Endothelial cell of umbilical vein (primary cell): ENCODE measurements around the gene ST6GALNAC6. TPM values are rescaled to one million over a fixed set of nuclear protein-coding genes. Genes with fewer than 3 reads are reported as not detected.

Source experiments
- BruUV-seq: library from RNA; stranded (reverse); fragments of 400-500 nt; replicated peaks from 2 replicates; lab custom pipeline; 2021; lab: Mats Ljungman, UMichigan
- CTCF ChIA-PET: fragments of 300-600, 350-600 bp; sonication (Branson Sonifier 250); formaldehyde crosslinking; loops from one replicate; lab custom pipeline; 2021; ENCODE audit warnings: antibody characterized with exemption, inconsistent platforms; lab: Charles Lee
- POLR2A ChIA-PET: fragments of 300-600, 350-600 bp; sonication (Branson Sonifier 250); formaldehyde crosslinking; loops from one replicate; lab custom pipeline; 2021; ENCODE audit warnings: antibody characterized with exemption, inconsistent platforms; lab: Charles Lee
- DNase-seq: peaks from one replicate; pipeline ENCODE4 v3.0.0-alpha.2; 2011; ENCODE audit warnings: low read depth, low spot score
- FAIRE-seq: peaks from 2 replicates; lab custom pipeline; 2011; peaks lifted over from hg19 to GRCh38; lab: Jason Lieb, UNC
- H2AFZ ChIP-seq: 2 replicates; pipeline ENCODE4 v1.6.0; 2012; ENCODE audit warnings: low read depth, low read length, control low read depth, inconsistent platforms
- H3K27ac ChIP-seq: 2 replicates; pipeline ENCODE4 v1.5.1; 2011; ENCODE audit warnings: low read depth, mild to moderate bottlenecking, control low read depth, low read length, moderate library complexity; ENCODE audit not compliant: insufficient read depth
- H3K27me3 ChIP-seq, 2 experiments: 2 replicates each; pipeline versions ENCODE4 v1.6.0 to v1.6.1; 2011; ENCODE audit warnings: low read length in 2 of 2, mixed read lengths in 1 of 2; ENCODE audit not compliant: control insufficient read depth in 2 of 2, insufficient read depth in 2 of 2
- H3K36me3 ChIP-seq, 2 experiments: 2 replicates in 1 of 2; 3 replicates in 1 of 2; pipeline ENCODE4 v1.5.1; 2011; ENCODE audit warnings: low read length in 2 of 2, mild to moderate bottlenecking in 1 of 2, moderate library complexity in 1 of 2; ENCODE audit not compliant: control insufficient read depth in 2 of 2, insufficient read depth in 2 of 2; ENCODE audit errors: extremely low read depth in 1 of 2
- H3K4me1 ChIP-seq: 3 replicates; pipeline ENCODE4 v1.5.1; 2011; ENCODE audit warnings: mild to moderate bottlenecking, low read length; ENCODE audit not compliant: control insufficient read depth, insufficient read depth; ENCODE audit errors: extremely low read depth
- H3K4me2 ChIP-seq: 2 replicates; pipeline ENCODE4 v1.6.1; 2011; ENCODE audit warnings: low read length, control low read depth, mixed read lengths; ENCODE audit not compliant: insufficient read depth
- H3K4me3 ChIP-seq, 3 experiments: fragments of 200-600 bp in 1 of 3; sonication (generic), shearing (Covaris generic) in 1 of 3; replicated peaks in 1 of 3; 2 replicates each; pipeline ENCODE4 v1.5.1; 2011 to 2016; ENCODE audit warnings: control low read depth in 3 of 3, low read length in 3 of 3, mild to moderate bottlenecking in 2 of 3, inconsistent platforms in 1 of 3, low read depth in 1 of 3, moderate library complexity in 1 of 3; ENCODE audit not compliant: insufficient read depth in 1 of 3
- H3K79me2 ChIP-seq: 2 replicates; pipeline ENCODE4 v1.6.0; 2012; ENCODE audit warnings: low read length, inconsistent platforms; ENCODE audit not compliant: control insufficient read depth, insufficient read depth
- H3K9ac ChIP-seq: replicated peaks from 2 replicates; pipeline ENCODE3; 2011; ENCODE audit warnings: low read length, control low read depth; ENCODE audit not compliant: insufficient read depth; ENCODE audit errors: extremely low read depth
- H3K9me1 ChIP-seq: replicated peaks from 3 replicates; pipeline ENCODE4 v1.6.0; 2011; ENCODE audit warnings: mild to moderate bottlenecking, low read length; ENCODE audit not compliant: control insufficient read depth, insufficient read depth; ENCODE audit errors: extremely low read depth
- H3K9me3 ChIP-seq: replicated peaks from 2 replicates; pipeline ENCODE4 v1.5.1; 2012; ENCODE audit warnings: low read length, inconsistent platforms; ENCODE audit not compliant: control insufficient read depth, insufficient read depth
- H4K20me1 ChIP-seq: replicated peaks from 2 replicates; pipeline ENCODE3; 2011; ENCODE audit warnings: mild to moderate bottlenecking, low read length; ENCODE audit not compliant: control insufficient read depth, insufficient read depth; ENCODE audit errors: extremely low read depth
- EZH2 ChIP-seq: IDR thresholded peaks from 2 replicates; pipeline ENCODE4 v1.6.1; 2012; ENCODE audit warnings: borderline replicate concordance, low read depth, mild to moderate bottlenecking, moderate library complexity, low read length, inconsistent platforms; ENCODE audit not compliant: severe bottlenecking
- FOS ChIP-seq: IDR thresholded peaks from 2 replicates; pipeline ENCODE4 v1.6.1; 2011; ENCODE audit warnings: mild to moderate bottlenecking, low read length, moderate library complexity, borderline replicate concordance; ENCODE audit not compliant: insufficient read depth
- GATA2 ChIP-seq: IDR thresholded peaks from 2 replicates; pipeline ENCODE4 v1.7.0; 2011; ENCODE audit warnings: low read depth, mild to moderate bottlenecking, moderate library complexity, mixed read lengths, low read length; ENCODE audit not compliant: insufficient read length, insufficient read depth
- JUN ChIP-seq: IDR thresholded peaks from 2 replicates; pipeline ENCODE4 v1.6.1; 2011; ENCODE audit warnings: borderline replicate concordance, low read depth; ENCODE audit not compliant: insufficient read length, insufficient read depth
- MAX ChIP-seq: IDR thresholded peaks from 2 replicates; pipeline ENCODE4 v1.6.1; 2011; ENCODE audit not compliant: insufficient read depth, insufficient read length
- MYC ChIP-seq: IDR thresholded peaks from one replicate; pipeline ENCODE4 v1.6.1; 2011; ENCODE audit warnings: mild to moderate bottlenecking, low read depth, low read length
- POLR2A ChIP-seq: IDR thresholded peaks from 2 replicates; pipeline ENCODE4 v1.6.1; 2012; ENCODE audit warnings: low read depth, mild to moderate bottlenecking, control low read depth, low read length
- POLR2AphosphoS5 ChIP-seq: IDR thresholded peaks from 2 replicates; pipeline ENCODE4 v1.6.1; 2012; ENCODE audit warnings: low read depth, mild to moderate bottlenecking, control low read depth, low read length, moderate library complexity; ENCODE audit not compliant: insufficient read depth
- dilution Hi-C: fragments of 300-500 bp; cut with MboI; formaldehyde crosslinking; loops from one replicate; pipeline ENCODE4 v1.15.0; 2019; ENCODE audit warnings: low sequenced_read_pairs; ENCODE audit not compliant: extremely low pct_ligation_motif_present
- intact Hi-C: fragments of 100-400 bp; cut with micrococcal nuclease; formaldehyde crosslinking; loops from one replicate; pipeline ENCODE4 v1.10.0; 2022
- polyA plus RNA-seq, 4 experiments: library from polyadenylated mRNA; depleted of rRNA in 3 of 4; stranded (reverse) in 3 of 4; unstranded in 1 of 4; fragments of >200 nt; gene quantifications; 2 replicates each; pipeline versions ENCODE4 v1.2.1 to v1.2.3, GENCODE V29; 2011 to 2012; ENCODE audit warnings: missing spikeins in 1 of 4
- total RNA-seq: library from RNA; stranded (reverse); gene quantifications from 2 replicates; pipeline ENCODE4 v1.2.3, GENCODE V29; 2021

ST6GALNAC6 gene
- total and polyA plus RNA-seq, 2 donors (not counting 3 experiments of a cell fraction or from before 2014, with no cell fraction given): 43.0 to 78.9 TPM

GRCh38 chr9:127853312-127854183 lies 45.9 kb downstream of the ST6GALNAC6 start:
- peaks cover 64% of the 10 kb centered on the region for H3K79me2 ChIP-seq
- H3K36me3 ChIP-seq: peaks cover 12 to 25% of the 10 kb centered on the region in 2 experiments
- peak overlapping the region; percentile 81 to 99 (median 97) for H3K4me3 ChIP-seq
- peak; percentile 74 for FAIRE-seq
- dilution Hi-C loops (no loop called here), intact Hi-C loops (loop anchor here (1.0 to 2.0 kb wide), 3 partner anchors 8 to 51 kb away; partner anchors contain the start of gene FPGS)
- no TSS peak for BruUV-seq
- no peaks in the 10 kb centered on the region for H3K9me1 ChIP-seq
- ChIA-PET CTCF (interaction anchor here (1.0 to 6.3 kb wide), 16 partner anchors 8 to 285 kb away, joined by 3 to 101 read pairs (median 4); partner anchors contain the start of gene CDK9), POLR2A (interaction anchor here (0.6 to 4.1 kb wide), 5 partner anchors 9 to 185 kb away, joined by 3 to 14 read pairs (median 7); no protein-coding TSS in a partner anchor)
- peaks cover 39% of the 10 kb centered on the region for H3K4me1 ChIP-seq
- no peaks in the 10 kb centered on the region for H3K27me3 ChIP-seq
- peak overlapping the region; percentile 91 for H3K4me2 ChIP-seq
- no peak overlapping the region for H2AFZ ChIP-seq
- peak overlapping the region; percentile 82 for H3K27ac ChIP-seq
- TF ChIP-seq POLR2AphosphoS5 (no peak), JUN (no peak), FOS (no peak), EZH2 (no peak)
- peak overlapping the region; percentile 94 for H3K9ac ChIP-seq
- H3K9me3 ChIP-seq: no peaks in the 10 kb centered on the region
- peak; percentile 20 for DNase-seq
- no peaks in the 10 kb centered on the region for H4K20me1 ChIP-seq

GRCh38 chr9:127852829-127853228 lies 46.6 kb downstream of the ST6GALNAC6 start:
- H3K9me1 ChIP-seq: no peaks in the 10 kb centered on the region
- BruUV-seq: no TSS peak
- H3K4me1 ChIP-seq: peaks cover 40% of the 10 kb centered on the region
- H3K27ac ChIP-seq: peak overlapping the region; percentile 82
- H3K4me3 ChIP-seq: peak overlapping the region; percentile 81 to 99 (median 97)
- TF ChIP-seq EZH2 (no peak), MYC (no peak), JUN (no peak), FOS (no peak), MAX (no peak), GATA2 (no peak), POLR2A (no peak), POLR2AphosphoS5 (no peak)
- DNase-seq (no peak), FAIRE-seq (peak; percentile 72)
- H3K4me2 ChIP-seq: peak overlapping the region; percentile 91
- no peaks in the 10 kb centered on the region for H4K20me1 ChIP-seq
- POLR2A ChIA-PET: interaction anchor here (1.2 to 4.1 kb wide), 2 partner anchors 10 to 15 kb away, joined by 3 to 14 read pairs; no protein-coding TSS in a partner anchor
- dilution Hi-C loops: no loop called here
- no peak overlapping the region for H2AFZ ChIP-seq
- intact Hi-C loops: no loop called here
- H3K79me2 ChIP-seq: peaks cover 71% of the 10 kb centered on the region
- peak overlapping the region; percentile 94 for H3K9ac ChIP-seq
- H3K9me3 ChIP-seq: no peaks in the 10 kb centered on the region
- H3K27me3 ChIP-seq: no peaks in the 10 kb centered on the region
- peaks cover 12 to 27% of the 10 kb centered on the region in 2 experiments for H3K36me3 ChIP-seq
- CTCF ChIA-PET: interaction anchor here (0.9 to 6.3 kb wide), 9 partner anchors 10 to 83 kb away, joined by 3 to 101 read pairs (median 4); no protein-coding TSS in a partner anchor
